DLD1 (cell line): ENCODE data around the gene TRPV4.

ENCODE experiments used
- in situ Hi-C: cut with HindIII; loops from 2 replicates; pipeline ENCODE4 v1.10.0; 2017; ENCODE audit warnings: low sequenced_read_pairs

Gene TRPV4

DNA sequence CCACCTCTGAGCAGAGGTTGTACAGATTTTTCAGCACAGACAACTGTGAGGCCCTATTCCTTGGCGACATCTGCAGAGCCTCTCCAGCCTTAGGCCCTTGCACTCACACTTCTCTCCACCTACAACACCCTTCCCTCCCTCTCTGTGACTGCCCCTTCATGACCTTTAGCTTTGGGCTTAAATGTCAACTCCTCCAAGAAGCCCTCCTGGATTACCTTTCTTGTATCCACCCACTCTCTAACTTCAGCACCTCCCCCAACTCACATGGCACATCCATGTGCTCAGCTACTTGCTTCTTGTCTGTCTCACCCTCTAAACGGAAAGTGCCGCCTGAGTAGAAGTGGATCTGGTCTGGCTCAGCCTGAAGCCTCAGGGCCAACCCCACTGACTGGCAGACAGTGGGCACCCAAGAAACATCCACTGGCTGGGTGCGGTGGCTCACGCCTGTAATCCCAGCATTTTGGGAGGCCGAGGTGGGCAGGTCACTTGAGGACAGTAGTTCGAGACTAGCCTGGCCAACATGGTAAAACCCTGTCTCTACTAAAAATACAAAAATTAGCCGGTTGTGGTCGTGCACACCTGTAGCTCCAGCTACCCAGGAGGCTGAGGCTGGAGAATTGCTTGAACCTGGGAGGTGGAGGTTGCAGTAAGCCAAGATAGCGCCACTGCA, 22.1 kb downstream of the TRPV4 start:
- in situ Hi-C loops, result loop anchor here (10.0 kb wide), 1 partner anchor 154 kb away; no protein-coding TSS in a partner anchor

DNA sequence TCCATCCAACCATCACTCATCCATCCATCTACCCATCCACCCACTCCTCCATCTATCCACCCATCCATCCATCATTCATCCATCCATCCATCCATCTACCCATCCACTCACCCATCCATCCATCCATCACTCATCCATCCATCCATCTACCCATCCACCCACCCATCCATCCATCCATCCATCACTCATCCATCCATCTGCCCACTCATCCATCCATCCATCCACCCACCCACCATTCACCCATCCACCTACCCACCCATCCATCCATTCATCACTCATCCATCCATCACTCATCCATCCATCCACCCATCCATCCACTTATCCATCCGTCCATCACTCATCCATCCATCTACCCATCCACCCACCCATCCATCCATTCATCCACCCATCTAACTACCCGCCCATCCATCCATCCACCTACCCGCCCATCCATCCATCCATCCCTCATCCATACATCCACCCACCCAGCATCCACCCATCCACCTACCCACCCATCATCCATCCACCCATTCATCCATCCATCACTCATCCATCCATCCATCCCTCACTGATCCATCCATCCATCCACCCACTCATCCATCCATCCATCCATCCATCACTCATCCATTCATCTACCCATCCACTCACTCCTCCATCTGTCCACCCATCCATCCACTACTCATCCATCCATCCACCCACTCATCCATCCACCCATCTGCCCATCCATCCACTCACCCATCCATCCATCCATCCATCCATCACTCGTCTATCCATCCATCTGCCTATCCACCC, 24.1 kb downstream of the TRPV4 start:
- in situ Hi-C loops, result no loop called here

DNA sequence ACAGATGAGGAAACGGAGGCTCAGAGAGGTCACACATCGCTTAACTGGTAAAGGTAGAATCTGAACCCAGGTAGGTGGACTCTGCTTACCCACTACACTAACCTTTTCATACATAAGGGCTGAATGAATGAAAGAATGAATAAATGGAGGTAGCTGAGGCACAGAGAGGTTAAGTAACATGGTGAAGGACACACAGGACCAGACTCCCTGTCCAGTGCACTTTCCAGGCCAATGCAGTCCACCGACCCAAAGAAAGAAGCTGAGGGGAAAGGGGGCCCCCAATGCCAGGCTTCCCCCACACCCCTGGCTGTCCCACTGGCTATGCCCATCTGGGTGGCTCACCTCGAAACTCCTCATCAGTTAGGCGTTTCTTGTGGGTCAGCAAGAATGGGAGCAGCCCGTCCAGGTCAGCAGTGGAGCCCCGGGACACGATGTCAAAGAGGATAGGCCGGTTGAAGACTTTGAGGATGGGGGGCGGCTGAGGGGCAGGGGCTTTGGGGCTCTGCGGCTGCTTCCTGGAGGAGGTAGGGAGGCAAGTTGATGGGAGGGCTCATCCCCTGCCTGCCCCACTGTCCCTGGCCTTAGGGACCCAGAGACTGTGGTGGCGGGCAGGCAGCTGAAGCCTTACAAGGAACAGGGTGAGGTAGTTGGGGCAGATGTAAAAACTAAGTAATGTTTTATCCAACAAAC, 25.1 kb downstream of the TRPV4 start:
- in situ Hi-C loops, result no loop called here

DNA sequence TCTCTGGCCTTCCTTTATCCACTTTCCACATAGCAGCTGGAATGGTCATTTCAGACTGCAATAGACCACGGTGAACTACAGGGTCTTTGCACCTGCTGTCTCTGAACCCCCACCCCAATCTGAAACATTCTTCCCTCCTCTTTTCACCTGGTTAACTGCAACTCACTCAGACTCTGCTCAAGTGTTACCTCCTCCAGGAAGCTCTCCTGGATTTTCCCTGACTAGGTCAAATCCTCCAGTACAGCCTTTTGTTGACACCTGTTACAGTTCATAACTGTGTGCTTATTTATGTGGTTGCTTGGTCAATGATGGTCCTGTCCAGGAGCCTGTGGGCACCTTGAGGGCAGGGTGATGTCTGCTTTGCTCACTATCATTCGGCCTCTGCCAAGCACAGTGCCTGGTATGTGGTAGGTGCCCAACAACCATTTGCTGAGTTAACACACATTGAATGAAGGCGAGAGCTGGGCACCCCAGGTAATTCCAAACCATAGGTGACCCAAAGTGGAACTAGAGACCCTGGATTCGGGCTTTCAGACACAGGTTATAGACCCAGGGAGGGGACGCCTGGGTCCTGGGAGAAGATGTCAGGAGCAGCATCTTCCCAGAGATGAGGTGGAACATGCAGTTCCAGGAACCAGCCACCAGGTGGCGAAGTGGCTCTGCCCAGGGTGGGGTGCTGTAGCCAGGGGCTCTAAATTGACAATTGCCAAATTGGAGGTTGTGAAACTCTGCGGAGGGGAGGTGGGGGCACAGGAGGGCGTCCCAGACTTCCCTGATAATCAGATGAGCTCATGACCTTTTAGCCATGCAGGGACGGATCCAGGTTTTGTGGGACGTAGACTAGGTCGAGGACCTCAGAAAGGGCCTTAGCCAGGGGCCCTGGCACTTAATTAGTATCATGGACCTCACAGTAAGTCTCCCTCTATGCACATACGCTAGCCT, 28.1 kb downstream of the TRPV4 start:
- in situ Hi-C loops, result no loop called here

DNA sequence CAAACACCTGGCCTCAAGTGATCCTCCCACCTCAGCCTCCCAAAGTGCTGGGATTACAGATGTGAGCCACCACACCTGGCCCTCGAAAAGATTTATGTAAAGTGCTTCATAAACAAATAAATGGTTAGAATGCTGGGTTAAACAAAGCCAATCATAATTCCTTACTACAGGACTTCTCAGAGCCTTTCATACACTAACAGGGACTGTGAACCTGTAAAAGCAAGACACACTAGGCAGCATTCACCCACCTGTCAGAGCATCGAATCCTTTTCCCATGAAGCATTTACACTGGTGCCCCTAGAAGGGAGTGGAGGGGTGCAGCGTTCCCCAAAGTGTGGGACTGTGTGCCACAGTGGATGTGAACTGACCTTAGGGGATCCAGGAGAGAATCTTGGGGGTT, 29.5 kb downstream of the TRPV4 start:
- in situ Hi-C loops, result no loop called here

DNA sequence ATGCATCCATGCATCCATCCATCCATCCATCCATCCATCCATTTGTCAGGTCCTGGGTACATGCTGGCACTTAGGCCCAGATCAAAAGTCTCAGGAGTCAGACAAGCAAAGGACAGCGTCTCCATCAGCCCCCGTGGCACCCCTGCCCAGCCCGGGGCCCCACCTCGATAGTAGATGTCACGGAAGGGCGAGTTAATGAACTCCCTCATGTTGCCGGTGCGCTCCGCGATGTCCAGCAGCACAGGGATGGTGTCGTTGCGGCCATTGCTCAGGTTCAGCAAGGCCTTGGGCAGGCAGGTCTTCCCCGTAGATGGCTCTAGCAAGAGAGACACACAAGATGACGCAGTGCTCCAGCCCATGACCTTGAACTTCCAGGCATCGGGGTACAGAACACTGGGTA, 30.4 kb downstream of the TRPV4 start:
- in situ Hi-C loops, result no loop called here

DNA sequence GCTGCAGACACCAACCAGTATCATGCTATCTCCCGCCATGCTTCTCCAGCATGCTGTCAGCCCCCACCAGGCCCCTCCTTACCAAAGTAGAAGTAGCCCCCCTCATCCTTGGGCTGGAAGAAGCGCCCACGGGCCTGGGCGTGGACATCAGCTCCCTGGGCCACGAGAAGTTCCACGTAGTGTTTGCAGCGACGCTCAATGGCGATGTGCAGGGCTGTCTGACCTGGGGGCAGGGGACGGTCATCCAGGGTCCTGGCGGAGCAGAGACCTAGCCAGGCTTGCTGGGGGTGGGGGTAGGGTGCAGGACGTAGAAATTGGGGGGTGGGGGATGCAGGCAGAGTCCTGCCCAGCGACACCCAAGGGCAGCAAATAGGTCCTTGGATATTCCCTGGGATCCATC, 32.7 kb downstream of the TRPV4 start:
- in situ Hi-C loops, result no loop called here

DNA sequence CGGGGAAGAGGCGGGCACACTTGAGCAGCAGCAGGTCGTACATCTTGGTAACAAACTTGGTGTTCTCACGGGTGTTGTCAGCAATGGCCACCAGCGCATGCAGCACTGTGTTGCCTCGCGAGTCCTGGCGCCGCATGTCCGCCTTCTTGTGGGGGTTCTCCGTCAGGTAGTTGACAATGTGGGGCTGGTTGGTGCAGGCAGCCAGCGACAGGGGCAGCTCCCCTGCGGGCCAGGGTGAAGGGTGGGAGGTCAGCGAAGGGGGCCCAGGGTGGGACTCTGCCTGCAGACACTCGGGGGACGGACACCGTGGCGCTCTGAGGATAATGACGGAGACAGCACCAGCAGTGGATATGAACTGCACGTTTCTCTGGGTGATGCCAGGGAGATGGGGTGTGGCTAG, 34.5 kb downstream of the TRPV4 start:
- in situ Hi-C loops, result no loop called here

DNA sequence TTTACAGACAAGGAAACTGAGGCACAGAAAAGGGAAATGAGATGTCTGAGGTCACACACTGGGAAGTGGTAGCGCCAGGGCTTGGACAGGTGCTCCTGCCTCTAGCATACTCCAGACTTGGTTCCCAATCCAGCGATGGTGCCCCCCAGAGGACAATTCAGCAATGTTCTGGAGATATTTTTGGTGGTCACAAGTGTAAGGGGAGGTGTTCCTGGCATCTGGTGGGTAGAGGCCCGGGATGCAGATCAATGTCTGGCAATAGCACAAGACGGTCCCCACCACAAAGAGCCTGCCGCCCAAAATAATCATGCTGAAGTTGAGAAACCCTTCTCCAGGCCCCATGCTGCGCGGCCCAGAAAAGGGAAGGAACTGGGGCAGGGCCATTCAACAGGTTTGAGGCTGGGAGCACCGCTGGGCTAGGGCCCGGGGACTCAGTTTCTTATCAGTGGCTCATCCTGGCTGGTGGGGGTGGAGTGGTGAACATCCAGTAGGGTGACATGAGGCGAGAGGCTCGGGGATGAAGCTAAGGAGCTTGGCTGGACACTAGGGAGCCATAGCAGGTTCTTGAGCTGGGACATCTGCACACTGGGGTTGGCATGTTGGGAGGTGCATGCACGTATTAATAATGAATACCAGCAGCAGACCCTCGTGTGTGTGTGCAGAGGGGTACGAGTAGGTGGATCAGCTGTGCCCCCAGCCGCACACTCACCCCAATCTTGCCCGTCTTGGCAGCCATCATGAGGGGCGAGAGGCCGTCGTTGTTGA, 35.1 kb downstream of the TRPV4 start:
- in situ Hi-C loops, result no loop called here

DNA sequence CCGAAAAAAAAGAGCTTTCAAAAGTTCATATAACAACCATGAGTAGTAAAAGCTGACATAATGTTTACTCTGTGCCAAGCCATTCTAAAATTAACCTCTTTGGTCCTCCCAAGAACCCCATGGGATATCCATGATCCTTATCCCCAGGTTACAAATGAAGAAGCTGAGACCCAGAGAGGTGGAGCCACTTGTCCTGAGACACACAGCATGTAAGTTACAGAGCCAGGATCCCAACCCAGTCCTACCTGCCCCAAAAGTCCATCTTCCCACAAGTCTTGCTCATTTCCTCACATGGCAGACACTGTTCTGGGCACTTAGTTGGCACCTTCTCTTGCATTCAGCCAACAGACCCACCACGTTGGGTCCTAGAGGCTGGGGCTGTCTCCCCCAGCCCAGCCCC, 37.1 kb downstream of the TRPV4 start:
- in situ Hi-C loops, result no loop called here

DNA sequence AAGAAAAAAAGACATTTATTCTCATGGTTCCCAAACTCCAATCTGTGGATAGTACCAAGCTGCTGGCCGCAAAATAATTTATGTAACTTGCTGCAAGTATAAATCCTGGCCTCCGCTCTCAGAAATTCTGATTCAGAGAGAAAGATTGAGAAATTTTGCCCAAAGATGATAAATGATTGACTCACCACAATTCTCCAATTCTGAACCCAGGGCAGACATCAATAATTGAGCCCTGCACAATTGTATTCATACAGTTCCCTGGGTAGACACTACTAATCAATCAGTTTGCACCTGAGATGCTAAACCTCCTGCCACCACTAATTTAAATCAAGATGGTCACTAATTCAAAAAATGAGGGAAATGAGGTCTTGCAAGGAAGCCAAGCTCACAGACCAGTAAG, 38.2 kb downstream of the TRPV4 start:
- in situ Hi-C loops, result no loop called here

DNA sequence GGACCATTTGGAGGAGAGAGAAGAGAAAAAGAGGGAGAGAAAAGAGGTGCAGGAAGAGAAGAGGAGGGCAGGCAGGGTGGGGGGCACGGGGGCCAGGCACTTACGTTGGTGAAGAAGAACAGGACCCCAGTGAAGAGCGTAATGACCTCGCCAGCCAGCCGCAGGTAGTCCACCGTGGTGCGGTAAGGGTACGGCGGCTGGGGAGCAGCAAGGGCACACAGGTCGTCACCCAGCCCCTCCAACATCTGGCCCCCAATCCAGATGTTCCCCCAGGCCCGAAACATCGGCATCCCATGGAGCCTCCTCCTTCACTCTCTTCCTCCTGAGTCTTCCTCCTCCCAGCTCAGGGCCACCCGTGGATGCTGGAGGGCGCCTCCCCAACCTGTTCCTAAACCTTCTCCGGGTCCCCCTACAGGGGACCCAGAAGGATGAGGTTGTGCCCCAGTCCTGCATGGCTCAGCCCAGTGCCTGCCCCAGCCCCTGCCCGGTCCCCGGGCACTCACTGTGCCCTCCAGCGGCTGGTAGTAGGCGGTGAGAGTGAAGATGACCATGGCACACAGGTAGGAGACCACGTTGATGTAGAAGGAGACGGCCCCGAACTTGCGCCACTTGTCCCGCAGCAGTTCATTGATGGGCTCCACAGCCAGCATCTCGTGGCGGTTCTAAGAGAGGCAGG, 39.2 kb downstream of the TRPV4 start:
- in situ Hi-C loops, result no loop called here

DNA sequence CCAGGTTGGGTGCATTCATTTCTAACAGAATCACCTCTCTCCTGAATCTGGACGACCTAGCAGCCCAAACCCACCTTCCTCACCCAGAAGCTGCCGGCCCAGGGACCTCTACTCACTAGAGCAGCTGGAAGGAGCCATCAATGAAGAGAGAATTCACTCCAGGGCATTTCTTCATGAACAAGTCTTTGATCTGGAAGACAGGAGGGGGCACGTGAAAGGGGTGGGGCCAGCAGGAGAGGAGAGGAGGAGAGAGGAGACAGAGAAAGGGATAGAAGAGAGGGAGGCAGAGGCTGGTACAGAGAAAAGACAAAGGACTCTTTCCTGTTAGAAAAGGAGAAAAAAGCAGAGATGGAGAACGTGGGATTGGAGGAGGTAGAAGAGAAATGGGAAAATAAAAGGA, 39.8 kb downstream of the TRPV4 start:
- in situ Hi-C loops, result no loop called here

DNA sequence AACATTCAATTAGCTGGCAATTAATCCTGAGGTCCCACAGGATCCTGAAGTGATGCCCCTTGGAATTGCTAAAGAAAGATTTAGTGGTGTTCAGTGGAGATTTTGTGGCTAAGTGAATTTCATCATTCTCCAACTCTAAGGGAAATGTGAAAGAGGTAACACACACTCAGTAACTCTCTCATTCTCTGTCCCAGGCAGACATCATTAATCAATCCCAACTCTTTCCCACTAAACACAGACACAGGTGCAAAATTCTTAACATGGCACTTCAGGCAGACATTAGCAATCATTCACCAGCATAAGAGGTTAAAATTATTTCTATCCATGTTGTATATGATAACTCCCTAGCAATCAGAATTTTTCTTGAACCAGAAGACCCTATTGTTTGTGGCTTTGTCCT, 40.2 kb downstream of the TRPV4 start:
- in situ Hi-C loops, result no loop called here

DNA sequence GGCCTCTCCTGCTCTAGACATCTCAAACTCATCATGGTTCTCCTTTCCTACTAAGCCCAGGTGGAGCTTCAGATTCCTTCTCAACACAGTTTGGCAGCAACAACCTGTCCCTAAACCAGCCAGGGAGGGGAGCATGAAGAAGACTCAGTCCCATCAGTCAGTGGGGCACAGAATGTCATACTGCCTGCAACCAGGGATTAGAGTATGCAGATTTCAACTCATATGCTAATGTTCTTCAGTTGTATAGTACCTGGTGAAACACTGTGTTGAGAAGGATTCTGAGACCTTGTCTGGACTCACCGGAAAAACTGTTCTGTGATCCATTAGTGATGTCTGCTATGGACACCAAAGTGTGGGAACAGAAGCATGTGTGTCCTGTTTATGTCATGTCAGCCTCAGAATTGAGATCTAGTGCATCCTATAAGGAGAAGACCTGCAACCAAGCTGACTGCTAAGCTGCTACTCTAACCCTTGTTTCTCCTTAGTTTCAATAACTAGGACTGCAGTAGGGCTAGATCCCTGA, 43.6 kb downstream of the TRPV4 start:
- in situ Hi-C loops, result no loop called here

DNA sequence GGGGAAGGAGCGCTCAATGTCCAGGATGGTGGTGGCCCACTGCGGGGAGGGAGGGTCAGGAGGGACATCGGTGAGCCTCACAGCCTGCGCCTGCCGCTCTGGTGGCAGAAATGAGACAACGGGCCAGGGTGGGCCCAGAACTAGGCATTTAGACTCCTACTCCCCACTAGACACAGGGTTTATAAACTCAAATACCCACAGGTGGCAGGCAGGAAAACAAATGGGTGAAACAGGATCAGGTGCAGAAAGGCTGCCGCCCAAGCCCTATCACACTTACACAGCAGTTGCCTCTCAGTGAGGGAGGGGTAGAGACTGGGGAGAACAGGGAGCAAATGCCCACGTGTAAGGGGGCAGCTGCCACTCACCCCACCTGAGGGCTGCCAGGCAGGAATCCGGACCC, 46.4 kb downstream of the TRPV4 start:
- in situ Hi-C loops, result no loop called here

DNA sequence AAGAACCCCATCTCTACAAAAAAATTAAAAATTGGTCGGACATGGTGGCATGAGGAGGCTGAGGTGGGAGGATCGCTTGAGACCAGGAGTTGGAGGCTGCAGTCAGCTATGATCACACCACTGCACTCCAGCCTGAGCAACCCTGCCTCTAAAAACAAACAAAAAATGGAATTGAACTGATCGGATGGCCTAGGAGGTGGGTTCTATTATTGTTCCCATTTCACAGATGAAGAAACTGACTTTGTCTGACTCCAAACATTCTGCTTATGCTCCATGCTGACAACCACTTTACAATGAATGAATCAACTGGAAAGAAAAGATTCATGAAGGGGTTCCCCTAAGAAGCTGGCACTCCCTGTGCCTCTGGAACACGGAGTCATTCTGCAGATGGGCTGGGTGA, 47.3 kb downstream of the TRPV4 start:
- in situ Hi-C loops, result no loop called here

DNA sequence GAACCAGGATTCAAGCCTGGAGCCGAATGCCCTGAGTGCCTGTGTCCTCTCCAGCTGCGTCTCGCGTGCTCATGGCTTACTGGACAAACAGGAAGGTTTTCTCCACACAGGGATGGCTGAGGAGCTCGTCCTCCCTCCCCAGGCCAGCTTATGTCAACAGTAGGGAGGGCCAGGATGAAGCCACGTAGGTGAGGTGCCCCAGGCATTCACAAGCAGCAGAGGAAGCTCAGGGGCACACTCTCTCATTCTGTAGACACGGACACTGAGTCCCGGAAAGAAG, 49.3 kb downstream of the TRPV4 start:
- in situ Hi-C loops, result no loop called here

DNA sequence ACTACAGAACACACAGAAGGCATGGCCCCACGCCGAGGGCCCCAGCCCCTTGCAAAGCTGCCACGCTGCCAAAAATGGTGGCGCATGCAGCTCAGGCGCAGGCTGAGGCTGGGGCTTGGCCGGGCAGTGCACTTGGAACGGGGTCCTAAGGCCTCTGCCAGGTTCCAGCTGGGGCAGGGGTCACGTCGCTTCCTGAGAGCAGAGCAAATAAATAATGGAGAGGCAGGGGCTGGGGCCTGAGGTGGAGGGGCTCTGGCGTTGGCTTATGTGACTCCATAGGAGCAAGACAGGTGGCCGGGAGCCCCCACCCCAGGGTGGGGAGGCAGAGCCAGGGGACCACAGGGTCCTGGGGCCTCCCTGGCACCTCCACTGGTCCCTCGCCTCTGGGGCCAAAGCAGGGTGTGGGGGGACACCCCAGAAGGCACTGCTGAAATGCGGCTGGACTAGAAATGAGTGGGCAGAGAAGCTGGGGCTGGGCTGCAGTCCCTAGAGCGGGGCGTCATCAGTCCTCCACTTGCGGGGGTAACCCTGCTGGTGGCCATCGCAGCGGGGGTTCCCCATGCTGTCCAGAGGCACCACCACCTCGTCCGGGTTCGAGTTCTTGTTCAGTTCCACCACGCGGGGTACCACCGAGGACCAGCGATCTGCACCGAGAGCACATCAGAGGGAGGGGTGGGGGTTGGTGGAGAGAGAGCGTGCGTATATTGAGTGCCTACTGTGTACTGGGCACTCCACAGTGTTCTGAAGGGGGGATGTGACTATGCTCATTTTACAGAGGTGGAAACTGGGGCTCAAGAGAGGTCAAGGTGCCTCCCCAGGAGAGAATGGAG, 49.8 kb downstream of the TRPV4 start:
- in situ Hi-C loops, result no loop called here
